ENCODE measurements around the gene DUSP8.

DUSP8 gene

GRCh38 chr11:1529286-1529685 lies 42.8 kb downstream of the DUSP8 start:
- Histone ChIP-seq H3K4me3 (ENCODE audit: low read length, poor library complexity, severe bottlenecking) (no peak overlapping the region), H3K36me3 (ENCODE audit: insufficient read depth, low read length) (no peaks in the 10 kb centered on the region), H3K79me2 (ENCODE audit: insufficient read depth, low read length) (peaks cover 84% of the 10 kb centered on the region; the same call in 1 of the 2 replicates), H3K4me1 (ENCODE audit: insufficient read depth, low read length, poor library complexity, severe bottlenecking) (no peaks in the 10 kb centered on the region), H3F3A (ENCODE audit: low read depth) (no peaks in the 10 kb centered on the region), H3K9ac (ENCODE audit: low read depth, low read length, poor library complexity, severe bottlenecking) (no peak overlapping the region), H3K4me2 (ENCODE audit: low read depth, low read length, poor library complexity, severe bottlenecking) (no peak overlapping the region), H3K9me3 (ENCODE audit: insufficient read depth, low read depth, low read length) (no peaks in the 10 kb centered on the region), H3K9me2 (replicated peaks; ENCODE audit: low read depth, low read length) (no peaks in the 10 kb centered on the region), H2AFZ (ENCODE audit: low read length) (no peak overlapping the region), H4K20me1 (ENCODE audit: insufficient read depth, low read length, poor library complexity, severe bottlenecking) (peaks cover 5% of the 10 kb centered on the region), H3K27me3 (ENCODE audit: insufficient read depth, low read length, poor library complexity, severe bottlenecking) (no peaks in the 10 kb centered on the region)
- TF ChIP-seq EZH2phosphoT487 (IDR thresholded peaks at IDR 0.05; ENCODE audit: borderline replicate concordance), result no peak
- TF ChIP-seq, protein P1, sequence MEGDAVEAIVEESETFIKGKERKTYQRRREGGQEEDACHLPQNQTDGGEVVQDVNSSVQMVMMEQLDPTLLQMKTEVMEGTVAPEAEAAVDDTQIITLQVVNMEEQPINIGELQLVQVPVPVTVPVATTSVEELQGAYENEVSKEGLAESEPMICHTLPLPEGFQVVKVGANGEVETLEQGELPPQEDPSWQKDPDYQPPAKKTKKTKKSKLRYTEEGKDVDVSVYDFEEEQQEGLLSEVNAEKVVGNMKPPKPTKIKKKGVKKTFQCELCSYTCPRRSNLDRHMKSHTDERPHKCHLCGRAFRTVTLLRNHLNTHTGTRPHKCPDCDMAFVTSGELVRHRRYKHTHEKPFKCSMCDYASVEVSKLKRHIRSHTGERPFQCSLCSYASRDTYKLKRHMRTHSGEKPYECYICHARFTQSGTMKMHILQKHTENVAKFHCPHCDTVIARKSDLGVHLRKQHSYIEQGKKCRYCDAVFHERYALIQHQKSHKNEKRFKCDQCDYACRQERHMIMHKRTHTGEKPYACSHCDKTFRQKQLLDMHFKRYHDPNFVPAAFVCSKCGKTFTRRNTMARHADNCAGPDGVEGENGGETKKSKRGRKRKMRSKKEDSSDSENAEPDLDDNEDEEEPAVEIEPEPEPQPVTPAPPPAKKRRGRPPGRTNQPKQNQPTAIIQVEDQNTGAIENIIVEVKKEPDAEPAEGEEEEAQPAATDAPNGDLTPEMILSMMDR (conservative IDR thresholded peaks at IDR 0.05; ENCODE audit: low read length), result no peak

DNA sequence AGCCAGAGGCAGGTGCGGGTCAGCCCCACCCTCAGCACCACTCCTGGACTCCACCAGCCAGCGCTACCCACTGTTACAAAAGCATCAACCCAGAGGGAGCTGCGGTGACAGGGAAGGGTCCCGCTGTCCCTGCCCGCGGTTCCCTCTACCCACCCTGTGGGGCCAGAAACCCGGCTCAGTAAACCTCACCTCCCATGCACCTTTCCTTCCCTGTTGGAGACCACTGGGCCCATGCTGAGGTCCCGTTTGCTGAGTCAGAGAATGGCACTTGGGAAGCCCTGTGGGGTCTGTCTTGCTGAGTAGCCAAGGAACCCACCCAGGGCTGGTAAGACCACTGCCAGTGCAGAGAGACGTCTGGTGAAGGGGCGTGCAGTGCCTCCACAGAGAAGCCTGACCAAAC lies 43.4 kb downstream of the DUSP8 start:
- Histone ChIP-seq H3K9ac (ENCODE audit: low read depth, low read length, poor library complexity, severe bottlenecking) (no peak overlapping the region), H2AFZ (ENCODE audit: low read length) (no peak overlapping the region), H3F3A (ENCODE audit: low read depth) (no peaks in the 10 kb centered on the region), H4K20me1 (ENCODE audit: insufficient read depth, low read length, poor library complexity, severe bottlenecking) (peaks cover 5% of the 10 kb centered on the region), H3K4me2 (ENCODE audit: low read depth, low read length, poor library complexity, severe bottlenecking) (no peak overlapping the region), H3K9me2 (replicated peaks; ENCODE audit: low read depth, low read length) (no peaks in the 10 kb centered on the region), H3K4me3 (ENCODE audit: low read length, poor library complexity, severe bottlenecking) (no peak overlapping the region), H3K79me2 (ENCODE audit: insufficient read depth, low read length) (peaks cover 85% of the 10 kb centered on the region; the same call in 1 of the 2 replicates), H3K9me3 (ENCODE audit: insufficient read depth, low read depth, low read length) (no peaks in the 10 kb centered on the region), H3K4me1 (ENCODE audit: insufficient read depth, low read length, poor library complexity, severe bottlenecking) (no peaks in the 10 kb centered on the region), H3K36me3 (ENCODE audit: insufficient read depth, low read length) (no peaks in the 10 kb centered on the region), H3K27me3 (ENCODE audit: insufficient read depth, low read length, poor library complexity, severe bottlenecking) (no peaks in the 10 kb centered on the region)
- no peak for TF ChIP-seq EZH2phosphoT487 (IDR thresholded peaks at IDR 0.05; ENCODE audit: borderline replicate concordance)
- TF ChIP-seq, protein P1 (conservative IDR thresholded peaks at IDR 0.05; ENCODE audit: low read length), result no peak

DNA sequence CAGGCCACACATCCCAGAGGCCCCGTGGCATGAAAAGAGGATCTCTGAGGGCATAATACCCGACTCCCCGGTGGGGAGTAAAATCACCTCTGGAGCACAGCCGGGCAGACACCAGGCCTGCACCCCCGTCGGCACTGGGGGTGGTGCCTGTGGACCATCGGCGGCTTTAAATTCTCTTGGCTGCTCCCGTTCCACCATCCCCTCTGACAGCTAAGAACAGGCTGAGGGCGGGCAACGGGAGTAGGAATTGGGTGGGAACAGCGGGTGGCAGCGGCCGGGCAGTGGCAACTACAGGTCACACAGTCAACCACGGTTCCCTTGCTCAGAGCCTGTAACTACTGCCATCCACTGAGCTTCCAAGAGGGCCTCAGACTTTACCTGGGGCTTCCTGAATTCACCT lies 45.3 kb downstream of the DUSP8 start:
- Histone ChIP-seq H3K36me3 (ENCODE audit: insufficient read depth, low read length) (no peaks in the 10 kb centered on the region), H4K20me1 (ENCODE audit: insufficient read depth, low read length, poor library complexity, severe bottlenecking) (peaks cover 5% of the 10 kb centered on the region), H3K4me3 (ENCODE audit: low read length, poor library complexity, severe bottlenecking) (no peak overlapping the region), H2AFZ (ENCODE audit: low read length) (no peak overlapping the region), H3K9ac (ENCODE audit: low read depth, low read length, poor library complexity, severe bottlenecking) (no peak overlapping the region), H3K9me3 (ENCODE audit: insufficient read depth, low read depth, low read length) (no peaks in the 10 kb centered on the region), H3K79me2 (ENCODE audit: insufficient read depth, low read length) (peaks cover 78% of the 10 kb centered on the region), H3K9me2 (replicated peaks; ENCODE audit: low read depth, low read length) (no peaks in the 10 kb centered on the region), H3K4me2 (ENCODE audit: low read depth, low read length, poor library complexity, severe bottlenecking) (no peak overlapping the region), H3K27me3 (ENCODE audit: insufficient read depth, low read length, poor library complexity, severe bottlenecking) (no peaks in the 10 kb centered on the region), H3K4me1 (ENCODE audit: insufficient read depth, low read length, poor library complexity, severe bottlenecking) (no peaks in the 10 kb centered on the region), H3F3A (ENCODE audit: low read depth) (no peaks in the 10 kb centered on the region)
- no peak for TF ChIP-seq EZH2phosphoT487 (IDR thresholded peaks at IDR 0.05; ENCODE audit: borderline replicate concordance)
- TF ChIP-seq, protein P1 (conservative IDR thresholded peaks at IDR 0.05; ENCODE audit: low read length), result no peak
